ENCODE data around the gene PLA2R1.
"Not testable (repeated sequence)": the region's sequence is repeated elsewhere in the genome, so short reads cannot be mapped to it uniquely, and the experiment has no call there.

Gene PLA2R1

DNA sequence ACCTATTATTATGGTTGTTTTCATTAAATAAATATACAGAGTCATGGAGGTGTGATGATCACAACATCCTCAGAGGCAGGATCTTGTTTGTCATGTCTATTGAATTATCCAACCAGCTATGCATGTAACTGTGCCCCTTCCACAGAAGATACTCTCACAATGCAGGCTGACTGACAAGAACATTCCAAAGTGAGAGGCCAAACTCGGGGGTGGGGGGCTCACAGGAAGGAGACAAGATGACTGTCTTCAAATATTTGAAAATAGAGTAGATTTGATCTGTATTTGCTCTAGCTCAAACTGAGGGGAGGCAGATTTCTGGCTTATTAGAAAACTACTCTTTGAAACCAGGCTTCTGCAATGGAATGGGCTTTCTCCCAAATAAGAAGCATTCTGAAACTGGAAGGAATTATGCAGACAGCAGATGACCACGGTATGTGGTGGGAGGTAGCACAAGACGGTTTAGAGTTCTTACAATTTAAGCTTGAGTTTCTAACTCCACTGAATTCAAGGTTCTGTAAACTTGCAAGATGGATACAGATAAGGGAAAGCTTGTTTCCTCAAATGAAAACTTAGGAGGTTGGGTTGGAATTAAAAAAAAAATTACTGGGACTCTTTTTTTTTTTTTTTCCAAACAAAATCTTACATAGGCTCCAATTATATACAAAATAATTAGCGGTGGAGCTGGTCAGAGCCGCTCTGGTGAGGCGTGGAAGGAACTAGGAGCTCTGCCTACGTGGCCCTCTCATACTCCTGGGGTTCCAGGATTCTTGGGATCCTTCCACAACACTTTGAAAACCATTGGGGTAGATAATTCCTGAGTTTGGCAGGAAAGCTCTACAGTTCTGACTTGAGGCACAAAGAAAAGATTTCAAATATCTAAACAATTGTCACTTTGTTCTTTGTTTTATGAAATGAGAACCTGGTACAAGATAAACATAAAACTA is 79.3 kb downstream of the PLA2R1 start:
- no peak for DNase-seq (ENCODE audit: low spot score)

DNA sequence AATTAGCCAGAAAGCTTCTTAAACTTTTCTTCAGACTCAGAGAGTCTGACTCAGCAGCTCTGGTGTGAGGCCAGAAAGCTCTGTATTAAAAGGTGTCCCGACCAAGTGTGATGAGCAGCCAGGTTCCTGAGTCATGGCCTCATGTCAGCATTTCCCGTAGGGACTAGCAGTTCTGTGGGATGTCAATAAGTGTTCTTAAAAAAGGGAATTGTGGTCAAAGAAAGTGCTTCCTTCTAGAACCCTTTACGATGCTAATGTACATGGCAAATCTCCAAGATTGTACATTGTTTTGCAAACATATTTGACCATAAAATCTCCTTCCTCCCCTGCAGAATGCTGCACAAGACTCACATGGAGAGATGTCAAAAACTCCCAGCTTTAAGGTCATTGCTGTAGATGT is 80.1 kb downstream of the PLA2R1 start:
- DNase-seq (ENCODE audit: low spot score) = peak; percentile 77

DNA sequence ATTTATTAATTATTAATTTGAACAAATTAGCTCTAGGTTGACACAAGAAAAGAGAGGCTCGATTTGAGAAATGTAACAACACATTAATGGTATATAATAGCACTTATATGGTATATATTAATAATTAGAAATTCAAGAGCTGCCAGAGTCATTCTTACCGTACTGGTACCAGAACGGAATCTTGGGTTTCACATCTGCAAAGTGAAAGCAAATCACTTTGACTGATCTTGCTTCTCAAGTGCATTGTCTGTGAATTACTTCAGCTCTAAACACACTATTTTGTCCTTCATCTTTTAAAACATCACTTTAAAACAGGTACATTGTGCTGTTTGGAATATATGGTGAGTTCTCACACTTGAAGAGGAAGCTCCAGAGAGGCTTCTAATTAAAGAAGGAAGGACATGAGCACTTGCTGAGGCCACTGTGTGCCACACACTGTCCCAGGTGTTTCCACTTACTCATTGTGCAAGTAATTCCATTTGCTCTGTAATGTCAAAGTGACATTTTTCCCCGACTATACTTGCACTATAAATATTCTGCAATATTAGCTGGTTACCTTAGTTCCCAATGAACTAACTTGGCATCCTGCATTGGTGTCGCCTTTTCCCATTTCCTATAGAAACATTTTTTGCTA is 85.8 kb downstream of the PLA2R1 start:
- DNase-seq (ENCODE audit: low spot score) = no peak

DNA sequence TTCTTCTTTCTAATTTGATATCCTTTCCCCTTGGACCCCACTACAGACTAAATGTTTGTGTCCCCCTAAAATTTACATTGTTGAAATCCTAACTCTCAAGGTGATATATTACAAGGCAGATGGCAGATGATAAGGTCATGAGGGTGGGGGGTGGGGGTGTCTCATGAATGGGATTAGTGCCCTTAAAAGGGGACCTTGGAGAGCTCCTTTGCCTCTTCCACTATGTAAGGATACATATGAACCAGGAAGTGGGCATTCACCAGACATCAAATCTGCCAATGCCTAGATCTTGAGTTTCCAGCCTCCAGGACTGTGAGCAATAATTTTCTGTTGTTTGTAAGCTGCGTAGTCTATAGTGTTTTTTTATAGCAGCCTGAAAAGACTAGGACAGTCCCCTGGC is 89.1 kb downstream of the PLA2R1 start:
- DNase-seq (ENCODE audit: low spot score) = no peak

DNA sequence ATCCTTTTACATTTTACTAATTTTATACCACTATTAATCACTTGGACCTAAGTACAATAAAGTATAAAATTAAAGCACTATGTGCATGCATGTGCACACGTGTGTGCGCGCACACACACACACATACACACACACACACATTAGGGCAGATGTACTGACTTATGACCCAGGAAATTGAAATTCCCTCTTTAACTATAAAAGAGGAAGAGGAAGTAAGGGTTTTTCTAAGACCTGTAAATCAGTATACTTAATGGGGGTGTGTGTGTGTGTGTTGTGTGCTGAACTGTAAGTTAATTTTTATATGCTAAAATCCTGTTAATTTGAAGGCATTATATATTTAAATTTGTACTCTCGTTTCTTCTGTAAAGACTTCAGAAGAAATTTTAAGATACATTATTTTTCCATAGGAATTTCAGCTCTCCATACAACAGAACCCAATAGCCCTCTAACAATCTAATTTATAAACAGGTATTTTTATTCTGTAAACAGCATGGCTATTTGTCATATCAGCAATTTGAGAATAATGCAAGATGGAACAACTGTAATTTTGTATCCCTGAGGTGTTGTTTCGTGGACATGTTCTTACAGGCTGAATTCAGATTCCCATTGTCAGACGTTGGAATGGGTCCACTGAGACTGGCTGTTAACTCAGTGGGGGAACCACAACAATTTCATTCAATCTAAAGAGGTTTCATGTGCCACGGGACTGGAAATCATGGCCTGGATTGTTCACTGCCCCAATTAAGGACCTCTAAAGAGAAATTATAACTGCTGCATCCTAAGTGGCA is 90.9 kb downstream of the PLA2R1 start:
- DNase-seq (ENCODE audit: low spot score) = no peak

DNA sequence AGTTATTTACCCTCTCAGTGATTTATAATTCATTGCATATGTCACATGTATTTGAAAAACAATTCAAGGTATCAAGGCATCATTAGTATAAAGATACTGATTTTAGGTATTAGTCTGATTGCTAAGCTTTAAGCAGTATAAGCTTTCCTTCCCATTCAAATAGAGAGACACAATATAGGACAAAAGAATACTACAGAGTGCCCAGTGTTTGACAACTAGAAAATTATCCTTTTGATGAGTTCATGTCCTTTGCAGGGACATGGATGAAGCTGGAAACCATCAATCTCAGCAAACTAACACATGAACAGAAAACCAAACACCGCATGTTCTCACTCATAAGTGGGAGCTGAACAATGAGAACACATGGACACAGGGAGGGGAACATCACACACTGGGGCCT is 91.9 kb downstream of the PLA2R1 start:
- DNase-seq (ENCODE audit: low spot score) = not testable (repeated sequence)

DNA sequence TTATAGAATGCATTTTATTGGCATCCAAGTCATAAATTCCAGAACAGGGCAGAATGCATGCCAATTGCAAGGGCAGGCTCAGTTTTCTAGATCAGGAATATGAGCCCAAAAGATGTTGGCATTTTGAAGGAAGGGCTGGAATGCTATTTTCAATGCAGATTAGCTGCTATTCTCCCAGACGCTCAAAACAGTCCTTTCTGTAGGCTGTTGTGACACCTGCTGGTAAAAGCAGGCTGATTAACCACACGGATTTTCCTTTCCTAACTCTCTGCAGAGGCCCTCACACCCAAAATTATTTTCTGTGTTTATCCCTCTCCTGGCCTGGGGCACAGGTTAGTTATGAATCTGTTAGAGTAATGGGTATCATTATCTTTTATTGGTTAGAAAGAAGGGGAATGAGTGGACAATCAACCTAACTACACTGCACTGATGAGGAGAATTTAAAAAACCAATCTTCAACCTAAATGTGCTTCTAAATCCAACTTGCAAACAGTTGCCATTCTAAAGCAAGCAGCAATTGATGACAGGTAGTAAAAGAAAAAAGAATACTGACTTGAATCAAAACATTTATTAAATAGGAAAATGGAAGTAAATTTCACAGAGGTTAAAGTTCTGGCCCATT is 94.0 kb downstream of the PLA2R1 start:
- peak; percentile 39 for DNase-seq (ENCODE audit: low spot score)

DNA sequence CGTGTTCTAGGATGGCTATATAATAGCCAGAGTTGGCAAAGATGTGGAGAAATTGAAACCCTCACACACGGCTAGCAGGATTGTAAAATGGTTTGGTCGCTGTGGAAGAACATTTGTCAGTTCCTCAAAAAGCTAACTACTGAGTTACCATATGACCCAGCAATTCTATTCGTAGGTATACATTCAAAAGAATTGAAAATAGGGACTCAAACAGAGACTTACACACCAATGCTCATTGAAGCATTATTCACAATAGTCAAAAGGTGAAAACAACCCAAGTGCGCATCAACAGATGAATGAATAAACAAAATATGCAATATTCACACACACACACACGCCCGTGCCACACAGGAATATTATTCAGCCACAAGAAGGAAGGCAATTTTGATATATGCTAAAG is 98.7 kb downstream of the PLA2R1 start:
- no peak for DNase-seq (ENCODE audit: low spot score)

DNA sequence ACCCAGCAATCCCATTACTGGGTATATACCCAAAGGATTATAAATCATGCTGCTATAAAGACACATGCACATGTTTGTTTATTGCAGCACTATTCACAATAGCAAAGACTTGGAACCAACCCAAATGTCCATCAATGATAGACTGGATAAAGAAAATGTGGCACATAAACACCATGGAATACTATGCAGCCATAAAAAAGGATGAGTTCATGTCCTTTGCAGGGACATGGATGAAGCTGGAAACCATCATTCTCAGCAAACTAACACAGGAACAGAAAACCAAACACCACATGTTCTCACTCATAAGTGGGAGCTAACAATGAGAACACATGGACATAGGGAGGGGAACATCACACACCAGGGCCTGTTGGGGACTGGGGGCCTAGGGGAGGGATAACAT is 99.9 kb downstream of the PLA2R1 start:
- DNase-seq (ENCODE audit: low spot score) = not testable (repeated sequence)

DNA sequence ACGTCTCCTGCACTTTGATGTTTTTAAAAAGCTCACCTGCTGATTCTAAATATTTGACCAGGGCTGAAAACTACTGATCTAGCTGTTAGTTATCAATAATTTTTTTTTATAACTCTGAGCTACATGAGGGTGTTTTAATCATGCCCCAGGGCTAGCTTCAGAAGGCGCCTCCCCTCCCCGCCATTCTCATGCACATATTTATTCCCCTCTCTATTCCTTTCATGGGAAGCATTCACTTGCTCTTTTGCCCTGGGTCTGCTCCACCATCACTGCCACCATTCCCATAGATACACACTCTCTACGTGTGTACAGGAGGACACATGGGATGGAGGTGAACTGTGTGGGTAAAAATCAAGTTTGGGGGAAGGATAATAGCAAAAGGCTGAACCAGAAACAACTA is 101.0 kb downstream of the PLA2R1 start:
- no peak for DNase-seq (ENCODE audit: low spot score)

DNA sequence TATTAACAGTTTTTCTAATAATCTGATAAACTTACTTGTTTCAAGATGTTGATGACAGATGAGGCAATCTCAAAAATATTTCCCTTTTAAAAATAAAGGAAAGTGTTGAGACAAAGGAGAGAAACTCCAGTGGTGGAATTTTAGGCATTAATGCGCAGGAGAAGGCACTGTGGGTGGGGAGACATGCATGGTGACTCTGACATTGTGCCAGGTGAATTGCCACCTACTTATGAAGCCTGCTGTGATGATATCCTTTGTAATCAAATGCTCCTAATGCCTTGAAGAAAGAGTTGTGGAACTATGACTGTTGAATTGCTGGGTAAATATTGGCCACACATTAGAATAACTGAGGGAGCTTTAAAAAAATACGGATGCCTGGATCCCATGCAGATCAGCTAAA is 101.4 kb downstream of the PLA2R1 start:
- DNase-seq (ENCODE audit: low spot score) = peak; percentile 46

DNA sequence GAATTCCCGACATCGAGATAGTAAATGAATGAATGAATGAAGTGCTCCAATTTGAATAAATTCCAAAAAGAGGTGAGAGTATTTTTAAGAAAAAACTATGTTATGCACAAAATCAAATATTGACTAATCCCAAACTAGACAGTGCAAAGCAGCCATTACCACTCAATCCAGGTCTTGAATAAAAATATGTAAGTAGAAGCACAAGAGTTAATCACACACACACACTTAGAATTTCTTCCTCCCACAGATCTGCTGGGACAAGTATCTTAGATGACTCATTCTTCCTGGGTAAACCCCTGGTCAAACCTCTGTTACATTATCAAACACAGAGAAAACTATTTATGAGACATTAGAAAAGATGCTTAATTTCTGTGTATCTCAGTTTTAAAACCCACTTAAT is 102.0 kb downstream of the PLA2R1 start:
- DNase-seq (ENCODE audit: low spot score) = peak; percentile 80

DNA sequence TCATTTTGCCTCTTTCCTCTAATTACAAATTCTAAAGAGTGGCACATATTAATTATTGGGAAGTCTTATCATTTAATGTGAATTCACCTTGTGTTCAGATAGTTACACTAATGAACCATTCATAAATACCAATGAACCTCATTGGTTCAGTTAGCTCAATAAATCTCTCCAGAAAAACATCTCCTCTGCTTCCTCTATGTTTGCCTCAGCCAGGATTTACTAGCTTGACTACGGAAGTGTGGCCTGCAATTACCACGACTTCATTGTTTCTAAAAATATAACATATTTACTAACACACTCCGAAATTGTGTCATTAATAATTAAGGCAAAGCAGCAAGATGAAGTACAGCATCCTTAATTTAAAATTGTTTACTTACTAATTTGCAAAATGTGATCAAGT is 103.3 kb downstream of the PLA2R1 start:
- DNase-seq (ENCODE audit: low spot score) = no peak

DNA sequence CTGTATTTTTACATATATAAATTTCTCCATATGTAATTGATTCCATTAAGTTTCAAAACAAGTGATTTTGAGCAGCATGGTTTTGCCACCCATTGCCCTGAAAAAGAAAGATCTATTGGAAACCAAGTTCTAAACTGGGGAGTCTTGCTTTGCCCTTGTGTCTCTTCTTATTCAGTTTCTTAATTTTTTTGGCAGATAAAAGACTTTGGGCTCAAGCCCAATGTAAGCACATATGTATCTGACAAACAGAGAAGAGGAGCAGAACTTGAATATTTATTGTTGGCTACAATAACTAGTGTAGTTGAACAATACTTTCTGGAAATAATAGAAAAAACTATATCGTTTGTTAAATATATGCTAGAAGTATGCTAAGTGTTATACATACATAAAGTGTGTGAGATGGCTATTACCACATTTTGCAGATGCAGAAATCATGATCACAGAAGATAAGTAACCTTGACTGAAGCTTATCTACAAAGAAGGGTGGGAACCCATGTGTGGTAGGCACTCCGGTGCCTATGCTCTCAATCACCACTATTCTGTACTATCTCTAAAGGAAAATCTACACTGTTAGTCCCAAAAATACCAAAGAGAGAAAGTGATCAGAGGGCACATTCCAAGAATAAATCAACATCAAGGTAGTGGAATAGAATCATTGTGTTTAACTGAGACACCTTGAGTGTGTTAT is 109.1 kb downstream of the PLA2R1 start:
- DNase-seq (ENCODE audit: low spot score) = no peak

DNA sequence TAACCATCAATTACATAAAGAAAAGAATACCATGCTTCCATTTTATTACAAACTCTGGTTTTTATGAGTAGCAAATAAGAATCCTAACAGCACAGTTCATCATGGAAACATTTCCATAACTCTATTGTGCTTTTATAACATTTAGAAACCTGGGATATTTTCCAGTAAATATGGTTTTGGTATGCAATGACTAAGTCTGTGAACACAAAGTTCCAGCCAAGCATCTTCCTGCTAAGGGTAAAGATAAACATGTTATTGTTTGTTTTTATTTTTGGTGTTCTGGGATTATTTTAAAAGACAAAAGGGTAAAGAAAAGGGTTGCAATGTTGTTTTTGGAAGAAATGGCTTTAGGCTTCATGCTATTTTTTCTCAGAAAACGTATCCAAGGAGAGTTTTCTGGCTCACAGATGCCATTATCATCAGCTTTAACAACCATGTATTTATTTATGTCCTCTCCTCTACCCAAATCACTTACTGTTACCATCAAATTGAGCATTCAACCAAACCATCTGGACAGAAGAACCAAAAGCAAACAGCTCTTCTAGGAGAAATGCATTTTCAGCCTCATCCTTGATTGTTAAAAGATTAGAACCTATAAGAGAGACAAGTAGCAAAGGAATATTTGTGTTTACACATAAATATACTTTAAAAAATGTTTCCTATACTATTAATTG is 116.0 kb downstream of the PLA2R1 start:
- DNase-seq (ENCODE audit: low spot score) = no peak

DNA sequence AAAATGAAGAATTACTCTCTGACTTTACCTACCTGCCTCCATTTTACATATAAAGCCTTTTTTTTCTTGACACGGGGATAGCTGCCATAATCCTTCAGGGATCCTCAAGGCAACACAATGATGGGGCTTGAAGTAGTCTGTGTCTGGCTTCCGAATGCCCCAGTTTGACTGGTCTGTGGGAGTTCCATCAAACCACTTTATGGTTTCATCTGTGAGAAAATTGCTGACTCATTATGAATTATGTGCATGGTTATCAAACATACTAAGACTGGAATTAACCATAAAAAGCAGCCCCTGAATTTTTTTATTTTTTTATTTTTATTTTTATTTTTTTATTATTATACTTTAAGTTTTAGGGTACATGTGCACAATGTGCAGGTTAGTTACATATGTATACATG is 117.5 kb downstream of the PLA2R1 start:
- DNase-seq (ENCODE audit: low spot score) = no peak

DNA sequence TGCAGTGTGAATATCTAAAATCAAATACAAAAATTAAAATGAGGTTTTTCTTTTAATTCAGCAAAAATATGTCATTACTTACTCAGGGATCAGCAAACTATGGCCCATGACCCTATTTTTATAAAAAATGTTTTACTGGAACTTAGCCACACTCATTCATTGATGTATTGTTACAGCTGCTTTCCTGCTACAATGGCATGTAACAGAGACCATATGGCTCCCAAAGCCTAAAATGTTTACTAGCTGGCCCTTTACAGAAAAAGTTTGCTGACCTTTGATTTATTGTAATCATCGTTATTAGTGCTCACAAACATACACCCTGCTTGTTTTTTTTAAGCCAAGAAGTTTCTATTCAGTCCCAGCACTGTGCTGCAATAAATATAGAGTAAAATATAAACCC is 120.3 kb downstream of the PLA2R1 start:
- DNase-seq (ENCODE audit: low spot score) = no peak

DNA sequence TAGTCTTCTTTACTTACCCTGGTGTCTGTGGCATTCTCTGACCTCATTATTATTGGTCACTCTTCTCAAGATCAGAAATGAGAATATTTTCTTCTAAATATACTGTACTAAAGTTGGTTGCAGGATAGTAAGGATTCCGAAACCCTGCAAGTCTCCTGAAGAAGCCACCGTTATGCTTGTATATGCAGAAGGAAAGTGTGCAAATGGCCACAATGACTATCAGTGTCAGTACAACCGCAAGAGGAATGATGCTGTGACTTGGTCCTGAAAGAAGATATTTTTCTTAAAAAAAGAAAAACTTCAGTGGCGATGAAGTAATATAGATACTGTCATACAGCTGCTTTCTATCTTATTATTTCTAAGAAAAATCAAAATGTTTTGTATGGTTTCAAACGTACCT is 120.7 kb downstream of the PLA2R1 start:
- DNase-seq (ENCODE audit: low spot score) = no peak

DNA sequence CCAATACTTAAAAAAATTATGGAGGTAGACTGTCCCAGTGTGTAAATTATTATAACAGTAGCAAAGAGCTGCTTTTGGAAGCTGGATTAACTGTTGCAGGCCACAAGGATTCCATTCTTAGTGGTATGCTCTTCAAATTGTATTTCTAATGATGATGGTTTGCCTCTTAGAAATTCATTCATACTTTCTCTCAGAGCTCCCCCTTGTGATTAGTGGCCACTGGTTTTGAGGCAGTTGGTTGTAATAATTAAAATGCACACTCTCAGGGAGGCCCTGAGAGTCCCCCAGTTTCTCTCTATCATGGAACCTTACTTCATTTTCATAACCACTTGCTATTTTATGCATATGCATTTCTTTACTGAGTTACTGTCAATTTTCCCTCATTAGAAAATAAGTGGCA is 122.5 kb downstream of the PLA2R1 start:
- DNase-seq (ENCODE audit: low spot score) = peak; percentile 10

DNA sequence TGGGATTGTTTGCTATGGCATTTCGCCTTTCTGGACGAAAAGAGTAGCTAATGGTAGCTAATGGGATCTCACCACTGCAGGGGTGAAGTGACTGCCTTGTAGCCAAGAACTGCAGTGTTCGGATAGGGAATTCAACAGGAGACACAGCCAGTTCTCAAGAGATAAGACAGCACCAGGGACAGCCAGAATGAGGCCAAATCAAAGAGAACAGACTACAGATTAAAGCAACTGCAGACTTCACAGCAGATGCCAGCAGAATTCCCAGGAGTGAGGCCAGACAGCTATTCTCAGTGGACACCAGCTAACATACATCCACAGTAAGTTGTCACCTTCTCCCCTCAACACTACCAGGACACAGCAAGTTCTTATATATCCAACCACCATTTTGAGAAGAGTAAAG is 124.0 kb downstream of the PLA2R1 start:
- DNase-seq (ENCODE audit: low spot score) = no peak

DNA sequence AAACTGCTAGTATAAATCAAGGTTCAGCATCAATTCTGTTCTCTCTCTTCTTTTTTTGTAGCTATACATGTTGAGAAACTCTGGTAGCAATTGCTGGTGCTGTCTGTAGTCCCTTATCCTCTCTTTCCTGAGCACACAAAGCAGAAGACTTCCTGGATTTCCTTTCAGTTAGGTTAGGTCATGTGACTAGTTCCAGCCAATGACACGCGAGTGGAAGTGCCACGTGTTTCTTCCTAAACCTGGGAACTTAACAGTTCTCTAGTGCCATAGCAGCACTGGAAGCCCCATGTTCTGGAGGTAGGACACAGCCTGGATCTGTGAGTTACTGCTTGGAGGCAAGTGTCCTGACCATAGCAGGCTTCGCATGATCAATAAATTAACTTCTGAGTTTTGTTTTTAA is 125.9 kb downstream of the PLA2R1 start:
- DNase-seq (ENCODE audit: low spot score) = peak; percentile 6
